Measurements from ENCODE around the gene AGK.

- TF ChIP-seq POLR2AphosphoS5 (IDR thresholded peaks at IDR 0.05; ENCODE audit: low read depth, low read length) (no peak), POLR2A (IDR thresholded peaks at IDR 0.05; ENCODE audit: low read depth, low read length) (no peak), TAF1 (IDR thresholded peaks at IDR 0.05; ENCODE audit: low read depth, low read length) (no peak), PAX5 (IDR thresholded peaks at IDR 0.05; ENCODE audit: insufficient read depth, low read length, severe bottlenecking) (no peak), POU2F2 (IDR thresholded peaks at IDR 0.05; ENCODE audit: low read depth, low read length) (no peak)
These were observed 33.7 kb downstream of the AGK start for GRCh38 chr7:141584935-141585334.

All from GM12891 (cell line).